Activated CD4-positive, CD25-positive, alpha-beta regulatory T cell (primary cell): ENCODE results near the gene CDH5.

ENCODE experiments used
- DNase-seq, 4 experiments: peaks; one replicate each; lab custom pipeline; 2025; lab: John Stamatoyannopoulos, UW

CDH5 gene

DNA sequence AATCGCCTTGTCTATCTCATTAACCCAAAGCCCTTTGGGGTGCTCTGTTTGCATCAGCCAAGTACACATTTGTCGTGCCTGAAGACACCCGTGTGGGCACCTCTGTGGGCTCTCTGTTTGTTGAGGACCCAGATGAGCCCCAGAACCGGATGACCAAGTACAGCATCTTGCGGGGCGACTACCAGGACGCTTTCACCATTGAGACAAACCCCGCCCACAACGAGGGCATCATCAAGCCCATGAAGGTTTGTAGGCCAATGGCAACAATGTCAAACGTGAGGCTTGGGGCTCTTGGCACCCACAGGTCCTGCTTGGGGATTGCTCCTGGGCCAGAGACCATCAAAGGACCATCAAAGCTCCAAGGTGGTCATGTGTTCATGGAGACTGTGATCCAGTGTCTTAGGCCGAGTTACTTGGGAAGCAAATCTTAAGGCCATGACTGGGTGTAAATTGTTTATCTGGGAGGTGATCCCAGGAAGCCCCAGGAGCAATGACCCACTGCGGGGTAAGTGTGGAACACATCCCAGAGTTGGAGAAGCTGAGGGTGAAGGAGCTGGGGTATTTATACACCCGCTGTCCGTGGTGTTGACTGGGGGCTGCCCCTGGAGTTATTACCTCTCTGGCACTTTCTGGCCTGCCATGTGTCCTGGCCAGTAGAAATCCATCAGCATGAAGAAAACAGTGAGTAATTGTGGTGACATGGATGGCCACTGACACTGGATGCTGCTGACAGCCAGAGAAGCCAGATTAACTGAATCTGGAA is 24.0 kb downstream of the CDH5 start:
- DNase-seq = no peak

DNA sequence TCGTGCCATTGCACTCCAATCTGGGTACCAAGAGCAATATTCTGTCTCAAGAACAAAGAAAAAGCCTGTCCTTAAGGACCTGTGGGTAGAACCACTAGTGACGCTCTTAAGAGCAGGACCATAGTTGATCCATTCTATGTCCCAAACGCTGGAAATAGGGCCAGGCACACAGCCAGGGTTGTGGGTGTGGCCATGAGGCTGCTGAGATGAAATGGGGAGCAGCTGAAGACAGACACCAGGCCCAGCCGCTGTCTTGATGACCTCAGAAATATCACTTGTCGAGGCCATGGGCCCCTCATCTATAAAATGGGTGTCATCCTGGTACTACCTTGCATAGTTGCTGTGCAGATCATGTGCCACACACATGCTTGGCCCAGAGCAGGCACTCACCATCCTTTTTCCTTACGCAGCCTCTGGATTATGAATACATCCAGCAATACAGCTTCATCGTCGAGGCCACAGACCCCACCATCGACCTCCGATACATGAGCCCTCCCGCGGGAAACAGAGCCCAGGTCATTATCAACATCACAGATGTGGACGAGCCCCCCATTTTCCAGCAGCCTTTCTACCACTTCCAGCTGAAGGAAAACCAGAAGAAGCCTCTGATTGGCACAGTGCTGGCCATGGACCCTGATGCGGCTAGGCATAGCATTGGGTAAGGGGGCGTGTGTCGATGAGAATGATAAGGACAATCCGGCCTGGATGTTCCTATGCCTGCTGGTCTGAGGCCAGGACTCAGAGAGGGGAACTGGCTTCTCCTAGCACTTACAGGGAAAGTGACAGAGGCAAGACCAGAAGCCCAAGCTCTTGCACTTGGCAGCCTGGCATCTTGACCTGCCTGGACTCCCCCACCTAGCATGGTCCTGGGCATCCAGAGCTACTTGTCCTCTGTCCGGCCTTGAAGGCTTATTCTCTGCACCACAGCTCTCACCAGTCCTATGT is 25.5 kb downstream of the CDH5 start:
- no peak for DNase-seq

DNA sequence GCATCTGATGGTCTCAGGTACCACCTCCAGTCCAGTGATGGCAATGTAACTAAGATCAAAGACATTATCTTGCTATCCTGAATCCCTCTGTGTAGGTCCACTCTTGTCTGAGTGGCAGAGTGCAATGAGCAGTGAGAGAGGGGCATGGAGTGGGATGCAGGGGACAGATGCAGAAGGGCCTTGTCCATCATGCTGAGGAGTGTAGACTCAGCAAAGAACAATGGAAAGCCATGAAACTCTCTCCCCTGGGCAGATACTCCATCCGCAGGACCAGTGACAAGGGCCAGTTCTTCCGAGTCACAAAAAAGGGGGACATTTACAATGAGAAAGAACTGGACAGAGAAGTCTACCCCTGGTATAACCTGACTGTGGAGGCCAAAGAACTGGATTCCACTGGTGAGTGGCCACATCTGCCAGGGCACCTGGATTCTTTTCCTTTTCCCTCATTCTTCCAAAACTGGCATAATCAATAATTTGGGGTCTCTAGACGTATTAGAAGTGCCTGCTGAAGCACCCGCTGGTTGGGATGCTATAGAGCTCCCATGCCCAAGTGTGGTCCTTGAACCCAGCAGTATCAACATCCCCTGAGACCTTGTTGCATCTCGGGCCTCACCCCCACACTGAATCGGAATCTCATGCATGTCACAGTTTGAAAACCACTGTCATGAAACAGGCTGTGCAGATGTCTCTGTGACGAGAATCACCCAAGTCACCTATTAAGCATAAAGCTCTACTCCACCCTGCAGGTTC is 29.5 kb downstream of the CDH5 start:
- no peak for DNase-seq

DNA sequence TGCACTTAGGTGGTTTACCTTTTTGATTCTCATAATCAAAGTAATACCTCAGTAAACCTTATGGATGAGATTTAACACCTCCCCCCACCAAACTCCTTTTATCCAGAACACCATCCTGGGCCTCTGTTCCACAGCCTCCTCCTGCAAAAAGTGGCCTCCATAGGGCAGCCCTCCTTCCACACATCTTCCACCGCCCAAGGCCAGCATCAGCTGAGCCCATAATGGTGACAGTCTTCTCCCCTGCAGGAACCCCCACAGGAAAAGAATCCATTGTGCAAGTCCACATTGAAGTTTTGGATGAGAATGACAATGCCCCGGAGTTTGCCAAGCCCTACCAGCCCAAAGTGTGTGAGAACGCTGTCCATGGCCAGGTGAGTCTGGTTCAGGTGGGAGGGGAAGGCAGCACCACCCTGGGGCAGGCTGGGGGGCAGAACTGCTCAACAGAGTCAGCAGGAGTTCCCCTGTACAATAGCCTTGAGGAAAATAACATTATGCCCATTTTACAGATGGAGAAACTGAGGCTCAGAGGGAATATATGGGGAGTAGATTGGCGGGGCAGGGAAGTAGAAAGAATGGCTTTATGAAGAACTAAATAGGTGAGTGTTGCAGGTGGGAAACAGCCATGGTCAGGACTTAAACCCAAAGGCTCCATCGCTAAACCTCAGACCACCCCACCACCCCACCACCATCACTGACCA is 31.4 kb downstream of the CDH5 start:
- no peak for DNase-seq

DNA sequence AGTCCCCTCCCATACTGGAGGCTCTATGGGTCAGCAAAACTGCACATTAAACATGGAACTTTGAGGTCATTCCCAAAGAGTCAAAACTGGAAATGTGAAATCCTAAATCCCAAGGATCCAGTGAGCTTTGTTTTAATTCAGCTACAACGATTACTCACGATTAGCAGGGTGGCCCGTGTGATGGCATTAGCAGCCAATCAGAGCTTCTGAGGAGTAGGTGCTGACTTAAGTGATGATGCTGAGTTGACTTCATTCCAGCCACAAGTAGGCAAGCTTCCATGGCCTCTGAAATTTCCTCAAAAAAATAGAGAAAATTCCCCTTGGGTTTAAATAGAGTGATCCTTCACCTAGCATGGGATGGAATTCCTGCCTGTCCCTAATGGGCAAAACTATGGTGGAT is 32.5 kb downstream of the CDH5 start:
- DNase-seq = no peak

DNA sequence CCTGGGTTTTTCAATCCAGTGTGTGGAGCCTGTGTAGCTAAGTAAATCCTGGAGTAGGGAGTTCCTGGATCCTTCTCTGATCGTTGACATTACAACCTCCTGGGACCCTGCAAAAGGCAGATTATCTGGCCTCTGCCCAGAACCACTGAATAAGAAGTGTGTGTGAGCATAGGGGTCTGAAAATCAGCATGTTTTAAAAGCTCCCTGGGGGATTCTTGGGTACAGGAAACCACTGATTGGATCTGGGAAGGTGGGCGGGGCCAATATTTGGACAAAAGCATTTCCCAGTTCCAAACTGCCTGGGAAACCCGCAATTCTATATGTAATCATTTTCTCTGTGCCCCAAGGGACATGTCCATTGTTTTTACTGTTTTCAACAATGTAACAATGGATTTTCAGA is 33.4 kb downstream of the CDH5 start:
- no peak for DNase-seq

DNA sequence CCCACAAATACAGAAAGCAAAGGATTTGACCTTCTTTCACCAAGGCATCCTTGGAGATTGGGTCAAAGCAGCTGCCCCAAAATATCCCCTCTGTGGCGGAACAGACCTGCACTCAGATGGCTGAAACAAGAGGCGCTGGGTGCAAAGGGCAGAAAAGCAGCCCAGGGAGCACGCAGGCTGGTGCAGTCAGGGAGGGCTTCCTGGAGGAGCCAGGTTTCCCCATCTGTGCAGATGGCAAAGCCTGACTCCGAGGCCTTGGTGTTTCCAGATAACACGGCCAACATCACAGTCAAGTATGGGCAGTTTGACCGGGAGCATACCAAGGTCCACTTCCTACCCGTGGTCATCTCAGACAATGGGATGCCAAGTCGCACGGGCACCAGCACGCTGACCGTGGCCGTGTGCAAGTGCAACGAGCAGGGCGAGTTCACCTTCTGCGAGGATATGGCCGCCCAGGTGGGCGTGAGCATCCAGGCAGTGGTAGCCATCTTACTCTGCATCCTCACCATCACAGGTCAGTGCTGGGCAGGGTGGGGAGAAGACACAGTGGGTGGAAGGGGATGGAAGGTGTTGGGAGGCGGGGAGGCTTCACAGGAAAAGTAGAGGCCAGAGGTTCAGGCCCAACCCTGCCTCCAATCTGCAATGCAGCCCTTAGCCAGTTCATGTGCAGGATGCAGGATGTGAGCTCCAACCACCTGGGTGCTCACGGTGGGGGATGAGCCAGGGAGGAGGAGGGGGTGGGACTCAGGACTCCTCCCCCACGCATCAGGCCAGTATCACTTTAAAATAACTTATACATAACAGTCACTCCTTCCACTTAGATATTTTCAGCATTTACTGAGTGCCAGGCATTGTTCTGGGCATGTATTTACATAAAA is 34.3 kb downstream of the CDH5 start:
- no peak for DNase-seq

DNA sequence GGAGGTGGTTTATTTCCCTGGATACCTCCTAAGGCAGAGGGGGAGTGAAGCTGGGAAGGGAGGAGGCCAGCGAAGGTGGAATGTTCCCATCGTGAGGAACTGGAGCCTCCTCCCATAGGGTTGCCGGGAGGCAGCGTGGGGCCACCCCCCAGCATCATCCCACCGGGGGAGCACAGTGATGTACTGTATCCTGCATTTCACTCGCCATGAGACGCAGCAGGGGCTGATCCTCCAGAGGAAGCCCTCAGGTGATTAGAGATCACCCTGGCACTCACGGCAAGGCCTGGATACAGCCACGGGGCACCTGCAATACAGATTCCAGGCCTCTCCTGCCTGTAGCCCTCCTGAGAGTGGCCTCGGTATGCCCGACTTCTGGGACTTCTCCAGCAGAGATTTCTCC is 35.1 kb downstream of the CDH5 start:
- no peak for DNase-seq

DNA sequence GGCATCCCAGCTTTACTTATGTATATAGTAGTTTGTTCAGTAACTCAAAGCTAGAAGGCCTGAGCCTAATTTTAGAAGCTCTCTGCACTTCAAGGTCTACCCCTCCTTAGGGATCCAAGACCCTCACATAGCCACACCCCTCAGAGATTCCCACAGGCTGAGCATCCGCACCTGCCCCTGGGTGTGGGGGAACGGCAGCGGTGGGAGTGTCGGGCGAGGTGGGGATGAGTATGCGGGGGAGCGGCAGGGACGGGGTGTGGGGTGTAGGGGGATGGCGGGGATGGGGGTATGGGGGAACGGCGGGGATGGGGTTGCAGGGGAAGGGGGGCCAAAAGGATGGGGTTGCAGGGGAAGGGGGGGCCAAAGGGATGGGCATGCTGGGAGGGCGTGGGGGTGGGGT is 35.7 kb downstream of the CDH5 start:
- DNase-seq = no peak

DNA sequence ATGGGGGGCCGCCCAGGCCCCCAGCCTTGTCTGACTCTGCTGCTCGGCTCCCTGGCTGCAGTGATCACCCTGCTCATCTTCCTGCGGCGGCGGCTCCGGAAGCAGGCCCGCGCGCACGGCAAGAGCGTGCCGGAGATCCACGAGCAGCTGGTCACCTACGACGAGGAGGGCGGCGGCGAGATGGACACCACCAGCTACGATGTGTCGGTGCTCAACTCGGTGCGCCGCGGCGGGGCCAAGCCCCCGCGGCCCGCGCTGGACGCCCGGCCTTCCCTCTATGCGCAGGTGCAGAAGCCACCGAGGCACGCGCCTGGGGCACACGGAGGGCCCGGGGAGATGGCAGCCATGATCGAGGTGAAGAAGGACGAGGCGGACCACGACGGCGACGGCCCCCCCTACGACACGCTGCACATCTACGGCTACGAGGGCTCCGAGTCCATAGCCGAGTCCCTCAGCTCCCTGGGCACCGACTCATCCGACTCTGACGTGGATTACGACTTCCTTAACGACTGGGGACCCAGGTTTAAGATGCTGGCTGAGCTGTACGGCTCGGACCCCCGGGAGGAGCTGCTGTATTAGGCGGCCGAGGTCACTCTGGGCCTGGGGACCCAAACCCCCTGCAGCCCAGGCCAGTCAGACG is 36.2 kb downstream of the CDH5 start:
- DNase-seq = no peak

DNA sequence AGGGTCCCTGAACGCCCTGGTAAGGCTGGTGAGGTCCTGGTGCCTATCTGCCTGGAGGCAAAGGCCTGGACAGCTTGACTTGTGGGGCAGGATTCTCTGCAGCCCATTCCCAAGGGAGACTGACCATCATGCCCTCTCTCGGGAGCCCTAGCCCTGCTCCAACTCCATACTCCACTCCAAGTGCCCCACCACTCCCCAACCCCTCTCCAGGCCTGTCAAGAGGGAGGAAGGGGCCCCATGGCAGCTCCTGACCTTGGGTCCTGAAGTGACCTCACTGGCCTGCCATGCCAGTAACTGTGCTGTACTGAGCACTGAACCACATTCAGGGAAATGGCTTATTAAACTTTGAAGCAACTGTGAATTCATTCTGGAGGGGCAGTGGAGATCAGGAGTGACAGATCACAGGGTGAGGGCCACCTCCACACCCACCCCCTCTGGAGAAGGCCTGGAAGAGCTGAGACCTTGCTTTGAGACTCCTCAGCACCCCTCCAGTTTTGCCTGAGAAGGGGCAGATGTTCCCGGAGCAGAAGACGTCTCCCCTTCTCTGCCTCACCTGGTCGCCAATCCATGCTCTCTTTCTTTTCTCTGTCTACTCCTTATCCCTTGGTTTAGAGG is 37.1 kb downstream of the CDH5 start:
- no peak for DNase-seq

DNA sequence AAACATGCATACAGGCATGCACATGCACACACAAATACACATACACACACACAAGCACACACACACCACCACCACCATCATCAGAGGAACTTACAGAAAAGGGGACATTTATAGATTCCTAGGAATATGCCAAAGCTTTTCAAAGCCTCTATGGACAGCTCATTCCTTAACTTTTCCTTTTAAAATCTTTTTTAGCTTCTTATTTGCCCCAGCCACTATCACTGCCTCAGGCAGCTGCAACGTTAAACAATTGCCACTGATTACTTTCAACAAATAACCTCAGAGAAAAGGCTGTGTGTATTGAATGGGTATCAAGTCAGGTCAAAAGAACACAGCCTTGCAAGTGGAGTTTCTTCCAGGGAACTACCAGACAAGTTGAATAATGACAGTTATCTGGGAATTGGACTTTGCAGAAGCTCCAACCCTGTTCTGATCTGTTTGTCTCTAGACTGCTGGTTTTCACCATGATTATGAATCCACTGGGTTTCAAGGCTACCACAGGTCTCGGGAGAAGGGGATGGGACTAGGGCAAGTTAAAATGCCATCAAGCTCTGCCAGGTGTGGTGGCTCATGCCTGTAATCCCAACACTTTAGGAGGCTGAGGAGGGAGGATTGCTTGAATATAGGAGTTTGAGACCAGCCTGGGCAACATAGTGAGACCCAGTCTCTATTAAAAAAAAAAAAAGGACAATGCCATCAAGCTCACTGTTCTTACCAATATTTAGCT is 38.7 kb downstream of the CDH5 start:
- no peak for DNase-seq

DNA sequence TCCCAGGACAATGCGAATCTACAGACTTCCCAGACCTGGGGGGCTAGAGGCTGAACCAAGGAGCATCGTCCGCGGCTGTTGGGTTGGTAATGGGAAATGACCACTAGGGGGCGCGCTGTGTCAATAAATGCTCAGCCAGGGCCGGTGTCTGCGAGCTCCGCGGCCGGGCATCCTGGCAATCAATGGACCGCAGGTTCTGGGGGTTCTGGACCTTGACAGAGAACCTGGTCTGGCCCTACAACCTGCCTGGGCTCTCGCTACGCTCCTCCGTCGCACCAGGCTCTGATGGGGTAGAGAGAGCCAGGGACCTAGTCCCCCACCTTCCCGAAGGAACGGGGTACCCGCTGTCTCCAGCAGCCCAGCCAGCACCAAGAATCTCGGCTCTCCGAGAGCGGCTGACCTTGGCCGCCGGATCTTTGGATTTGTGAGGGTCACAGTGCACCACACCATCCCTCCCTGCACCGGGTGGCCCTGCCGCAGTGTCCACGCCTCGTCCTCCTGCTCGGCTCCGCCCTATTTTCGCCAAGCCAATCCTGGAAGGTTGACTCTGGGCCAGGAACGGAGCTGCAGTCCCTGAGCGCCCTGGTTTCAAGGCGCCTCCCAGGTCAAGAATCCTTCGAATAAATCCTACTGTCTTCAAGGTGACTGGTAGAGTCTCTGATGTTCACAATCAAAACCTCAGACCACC is 40.2 kb downstream of the CDH5 start:
- peak; percentile 75 to 92 (median 82) for DNase-seq

DNA sequence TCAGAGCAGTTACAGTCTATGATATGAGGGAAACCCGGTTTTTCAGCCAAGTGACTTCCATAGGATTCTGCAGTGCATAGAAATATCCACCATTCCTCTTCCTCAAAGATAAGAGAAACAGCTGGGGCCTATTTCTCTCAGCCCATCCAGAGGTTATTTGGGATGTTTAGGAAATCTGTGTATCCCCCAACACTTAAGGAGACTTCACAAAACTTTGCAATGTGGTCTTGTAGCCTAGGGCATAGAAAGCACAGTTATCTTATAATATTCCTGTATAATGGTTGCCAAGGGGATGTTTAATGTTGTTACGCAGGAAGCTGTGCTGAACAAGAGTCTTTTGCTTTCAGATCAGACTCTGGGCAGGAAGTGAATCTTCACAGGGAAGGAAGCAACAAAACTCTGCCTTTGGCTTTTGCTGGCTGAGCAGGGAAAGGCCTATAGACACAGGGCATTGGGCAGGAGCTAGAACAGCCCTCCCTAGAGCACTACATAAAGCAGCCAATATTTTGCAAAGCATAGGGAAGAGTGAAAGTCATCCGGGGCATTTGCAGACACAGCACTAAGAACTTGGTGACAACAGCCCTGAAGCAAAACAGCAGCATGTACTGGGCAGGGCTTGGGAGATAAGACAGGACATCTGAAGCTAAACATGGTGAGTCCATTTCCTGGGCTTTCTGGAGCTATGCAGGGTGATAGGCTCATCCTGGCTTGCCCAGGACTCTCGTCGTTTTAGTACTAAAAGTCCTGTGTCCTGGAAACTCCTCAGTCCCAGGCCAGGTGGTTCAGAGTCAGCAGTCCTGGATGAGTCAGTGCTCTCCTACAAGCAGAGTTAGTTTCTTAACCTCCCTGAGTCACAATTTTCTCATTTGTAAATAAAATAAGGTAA is 41.9 kb downstream of the CDH5 start:
- no peak for DNase-seq

DNA sequence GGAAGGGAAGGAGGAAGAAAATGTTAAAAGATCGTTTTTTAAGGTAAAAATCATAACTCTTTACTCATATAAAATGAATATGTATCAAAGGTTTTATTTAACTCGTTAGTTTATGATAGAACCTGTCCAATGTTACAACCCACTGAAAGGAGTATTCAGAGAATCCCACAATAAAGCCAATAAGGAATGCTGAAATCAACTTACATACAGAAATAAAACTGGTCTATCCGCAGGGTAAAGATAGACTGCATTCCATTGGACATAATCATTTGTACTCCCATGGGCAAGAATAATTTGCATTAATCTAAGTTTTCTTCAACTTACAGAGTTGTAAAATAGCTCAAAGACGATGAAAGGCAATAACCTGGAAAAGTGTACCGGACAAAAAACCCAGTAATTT is 42.7 kb downstream of the CDH5 start:
- no peak for DNase-seq

DNA sequence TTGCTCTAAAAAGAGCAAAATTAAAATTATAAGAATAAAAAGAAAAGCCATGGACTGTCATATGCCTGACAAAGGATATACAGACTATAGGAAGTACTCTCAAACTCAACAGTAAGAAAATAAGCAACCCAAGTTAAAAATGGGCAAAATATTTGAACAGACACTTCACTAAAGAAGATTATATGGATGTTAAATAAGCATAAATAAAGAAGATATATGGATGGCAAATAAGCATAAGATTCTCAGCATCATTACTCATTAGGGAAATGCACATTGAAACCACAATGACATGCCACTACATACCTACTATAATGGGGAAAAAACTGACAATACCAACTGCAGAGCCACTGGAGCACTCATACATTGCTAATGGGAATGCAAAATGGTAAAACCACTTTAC is 45.7 kb downstream of the CDH5 start:
- DNase-seq = no peak

DNA sequence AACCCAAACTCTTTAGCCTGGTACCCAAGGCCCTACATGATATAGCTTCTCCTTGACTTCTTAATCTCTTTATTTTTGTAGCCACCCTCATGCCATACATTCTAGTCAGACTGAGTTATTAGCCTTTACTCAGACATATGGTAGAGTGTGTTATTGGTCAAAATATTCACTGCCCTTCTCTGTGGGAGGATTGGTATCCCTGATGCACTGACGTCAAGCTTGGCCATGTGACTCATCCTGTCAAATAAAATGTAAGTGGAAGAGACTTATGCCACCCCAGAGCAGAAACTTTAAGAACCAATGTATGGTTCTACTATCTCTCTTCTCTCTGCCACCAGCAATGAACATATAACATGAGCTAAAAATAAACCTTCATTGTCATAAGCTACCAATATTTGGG is 48.4 kb downstream of the CDH5 start:
- DNase-seq = no peak

DNA sequence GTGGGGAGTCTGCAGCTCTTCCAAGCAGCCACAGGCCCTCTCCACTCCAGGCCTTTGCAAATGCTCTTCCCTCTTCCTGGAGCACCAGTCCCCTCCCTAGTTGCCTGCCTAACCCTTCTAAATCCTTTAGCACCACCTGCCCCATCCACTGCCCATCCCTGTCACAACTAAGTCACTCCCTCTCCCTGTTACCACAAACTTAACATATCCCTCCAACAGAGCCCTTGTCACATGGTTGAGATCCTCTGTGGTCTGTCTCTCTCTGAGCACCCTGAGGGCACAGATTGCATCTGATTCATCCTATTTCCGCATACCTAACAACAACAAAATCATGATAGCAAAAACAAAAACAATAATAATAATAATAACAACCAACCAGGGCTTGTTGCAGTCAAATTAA is 49.6 kb downstream of the CDH5 start:
- DNase-seq = no peak
